Panc1 (cell line): ENCODE data around the gene ZNF274. TPM values are rescaled to one million over a fixed set of nuclear protein-coding genes. Genes with fewer than 3 reads are reported as not detected.

Source experiments
- ATAC-seq: fragments of 200-7000 bp; cut with Tn5 transposase; 2 replicates; pipeline ENCODE4 v1.9.1; 2020; ENCODE audit warnings: mild to moderate bottlenecking, moderate library complexity
- BruUV-seq: library from RNA; stranded (reverse); fragments of 400-500 nt; replicated peaks from 2 replicates; lab custom pipeline; 2021; lab: Mats Ljungman, UMichigan
- CTCF ChIA-PET: fragments of 300-600 bp; sonication (Branson Sonifier 250); formaldehyde crosslinking; loops from one replicate; lab custom pipeline; 2022; ENCODE audit warnings: antibody characterized with exemption; lab: Charles Lee
- POLR2A ChIA-PET: fragments of 300-600 bp; sonication (Branson Sonifier 250); formaldehyde crosslinking; loops from one replicate; lab custom pipeline; 2022; ENCODE audit warnings: antibody characterized with exemption; lab: Charles Lee
- DNase-seq: peaks from one replicate; pipeline ENCODE4 v3.0.0-alpha.2; 2010; ENCODE audit warnings: low read depth, low spot score
- H3K27ac ChIP-seq: 2 replicates; pipeline ENCODE4 v1.5.1; 2011; ENCODE audit warnings: mild to moderate bottlenecking, low read length, inconsistent platforms
- H3K27me3 ChIP-seq: fragments of 200-500 bp; sonication (Bioruptor generic); 2 replicates; pipeline ENCODE4 v1.6.0; 2014; ENCODE audit warnings: low read length, inconsistent platforms; ENCODE audit not compliant: control insufficient read depth, insufficient read depth
- H3K36me3 ChIP-seq: fragments of 200-500 bp; sonication (Bioruptor generic); 2 replicates; pipeline ENCODE4 v1.5.1; 2014; ENCODE audit warnings: inconsistent platforms, mild to moderate bottlenecking, low read length, moderate library complexity; ENCODE audit not compliant: control insufficient read depth, insufficient read depth
- H3K4me1 ChIP-seq: 2 replicates; pipeline ENCODE4 v1.5.1; 2011; ENCODE audit warnings: inconsistent platforms, mild to moderate bottlenecking, low read length, moderate library complexity; ENCODE audit not compliant: control insufficient read depth, insufficient read depth
- H3K4me3 ChIP-seq, 2 experiments: 2 replicates each; pipeline ENCODE4 v1.5.1; 2011 to 2012; ENCODE audit warnings: low read depth in 2 of 2, low read length in 2 of 2, mild to moderate bottlenecking in 2 of 2, inconsistent platforms in 1 of 2, moderate library complexity in 1 of 2
- H3K9me3 ChIP-seq: fragments of 200-500 bp; sonication (Bioruptor generic); 2 replicates; pipeline ENCODE4 v1.5.1; 2014; ENCODE audit warnings: low read depth, mild to moderate bottlenecking, inconsistent platforms, low read length, moderate library complexity; ENCODE audit not compliant: control insufficient read depth, insufficient read depth
- CTCF ChIP-seq: fragments of 450-650 bp; IDR thresholded peaks from 2 replicates; pipeline ENCODE4 v1.5.1; 2017; ENCODE audit warnings: mild to moderate bottlenecking
- POLR2AphosphoS5 ChIP-seq: IDR thresholded peaks from 2 replicates; pipeline ENCODE4 v1.6.1; 2012; ENCODE audit warnings: mild to moderate bottlenecking, low read depth, low read length, moderate library complexity
- REST ChIP-seq, 2 experiments: IDR thresholded peaks; 2 replicates each; pipeline ENCODE4 v1.6.1; 2011 to 2012; ENCODE audit warnings: low read depth in 2 of 2, control low read depth in 1 of 2, low read length in 1 of 2, mild to moderate bottlenecking in 1 of 2, moderate library complexity in 1 of 2; ENCODE audit not compliant: insufficient read depth in 1 of 2
- SIN3A ChIP-seq: IDR thresholded peaks from 2 replicates; pipeline ENCODE4 v1.6.1; 2012; ENCODE audit warnings: low read depth, mild to moderate bottlenecking, low read length, moderate library complexity, borderline replicate concordance; ENCODE audit not compliant: insufficient read depth
- TCF7L2 ChIP-seq: IDR thresholded peaks from 2 replicates; pipeline ENCODE4 v1.6.1; 2011; ENCODE audit warnings: mild to moderate bottlenecking, low read depth, low read length, inconsistent platforms
- in situ Hi-C: cut with HindIII; loops from 2 replicates; pipeline ENCODE4 v1.10.0; 2016; ENCODE audit warnings: low sequenced_read_pairs, low pct_unique_long_range_greater_than_20kb
- intact Hi-C: fragments of 100-400 bp; cut with micrococcal nuclease; formaldehyde crosslinking; loops from one replicate; pipeline ENCODE4 v1.10.0; 2022; ENCODE audit not compliant: unreplicated experiment
- total RNA-seq: library from RNA; stranded (reverse); gene quantifications from one replicate; pipeline ENCODE4 v1.2.1, GENCODE V29; 2021; ENCODE audit not compliant: unreplicated experiment

ZNF274 gene
- total RNA-seq, 1 experiment from 2014 or later: 13.7 TPM

- intact Hi-C loops (no loop called here), in situ Hi-C loops (no loop called here)
- Histone ChIP-seq H3K4me1 (no peaks in the 10 kb centered on the region), H3K4me3 (no peak overlapping the region), H3K36me3 (no peaks in the 10 kb centered on the region), H3K27me3 (no peaks in the 10 kb centered on the region), H3K27ac (no peak overlapping the region), H3K9me3 (peaks cover 22% of the 10 kb centered on the region; the same call in 1 of the 2 replicates)
- ChIA-PET POLR2A (no interaction called here), CTCF (no interaction called here)
- DNase-seq: no peak
- no TSS peak for BruUV-seq
- TF ChIP-seq POLR2AphosphoS5: no peak
- no peak for TF ChIP-seq TCF7L2
- no peak for TF ChIP-seq SIN3A
- no peak for TF ChIP-seq CTCF
- TF ChIP-seq REST (IDR thresholded peaks at IDR 0.05; ENCODE audit: insufficient read depth in 1 of 2, low read depth in 2 of 2, low read length in 1 of 2): no peak
- ATAC-seq: no peak
Measured at GRCh38 chr19:58153386-58153785, 29.5 kb upstream of the ZNF274 start.

- H3K36me3 ChIP-seq: no peaks in the 10 kb centered on the region
- no TSS peak for BruUV-seq
- H3K4me1 ChIP-seq: no peaks in the 10 kb centered on the region
- in situ Hi-C loops: no loop called here
- H3K27me3 ChIP-seq: no peaks in the 10 kb centered on the region
- H3K27ac ChIP-seq: peak overlapping the region; percentile 18; the same call in 1 of the 2 replicates
- intact Hi-C loops: no loop called here
- peak overlapping the region; percentile 53 to 55 for H3K4me3 ChIP-seq
- ChIA-PET CTCF (no interaction called here), POLR2A (interaction anchor here (0.7 kb wide), 1 partner anchor 151 kb away, joined by 5 read pairs; no protein-coding TSS in a partner anchor)
- peaks cover 17% of the 10 kb centered on the region; the same call in 1 of the 2 replicates for H3K9me3 ChIP-seq
- no peak for TF ChIP-seq SIN3A
- no peak for TF ChIP-seq TCF7L2
- no peak for TF ChIP-seq POLR2AphosphoS5
- no peak for TF ChIP-seq CTCF
- no peak for TF ChIP-seq REST (IDR thresholded peaks at IDR 0.05; ENCODE audit: insufficient read depth in 1 of 2, low read depth in 2 of 2, low read length in 1 of 2)
- DNase-seq (no peak), ATAC-seq (no peak)
Measured at GRCh38 chr19:58154287-58154678, 28.6 kb upstream of the ZNF274 start.
